Activated CD8-positive, alpha-beta memory T cell treated with anti-CD3 and anti-CD28 coated beads, Interleukin-2, amount 50 U/mL, for 48 hours (primary cell): Measurements from ENCODE around the gene FAM187B.
"Not testable (repeated sequence)": the region's sequence is repeated elsewhere in the genome, so short reads cannot be mapped to it uniquely, and the experiment has no call there.

ENCODE experiments used
- DNase-seq: peaks from one replicate; pipeline ENCODE4 v3.0.0-alpha.2; 2020

FAM187B gene

DNA sequence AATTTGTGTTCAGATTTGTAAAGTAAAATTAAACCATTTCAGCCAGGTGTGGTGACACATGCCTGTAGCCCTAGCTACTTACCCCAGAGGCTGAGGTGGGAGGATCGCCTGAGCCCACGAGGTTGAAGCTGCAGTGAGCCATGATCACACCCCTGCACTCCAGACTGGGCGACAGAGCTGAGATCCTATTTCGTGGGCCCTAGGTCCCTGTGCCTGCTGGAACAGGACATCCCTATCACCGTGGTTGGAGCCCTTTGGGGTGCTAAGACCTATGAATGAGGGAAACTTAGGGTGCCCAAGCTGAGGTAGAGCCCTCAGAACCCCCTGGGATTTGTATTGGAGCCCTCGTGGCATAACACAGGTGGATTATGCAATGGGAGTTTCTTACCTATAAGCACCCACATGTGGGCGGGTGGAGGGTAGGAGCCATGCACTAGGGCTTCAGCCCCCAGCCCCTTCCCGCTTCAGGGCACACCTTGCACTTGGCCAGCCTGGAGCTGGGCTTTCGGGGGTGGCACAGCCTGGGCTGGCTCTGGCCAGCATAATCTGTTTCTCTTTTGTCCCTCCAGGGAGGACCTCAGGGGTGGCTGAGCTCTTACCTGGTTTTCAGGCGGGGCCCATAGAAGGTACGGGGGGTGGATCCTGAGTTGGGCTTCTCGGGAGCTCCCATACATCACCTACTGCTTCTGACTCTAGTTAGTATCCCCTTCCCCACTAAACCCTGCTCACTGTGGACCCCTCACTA lies 33.0 kb upstream of the FAM187B start:
- peak; percentile 49 for DNase-seq

GRCh38 chr19:35260694-35261304 lies 32.3 kb upstream of the FAM187B start:
- peak; percentile 46 for DNase-seq

GRCh38 chr19:35257113-35257461 lies 28.5 kb upstream of the FAM187B start:
- peak; percentile 41 for DNase-seq

GRCh38 chr19:35256566-35256965 lies 28.0 kb upstream of the FAM187B start:
- DNase-seq, result no peak

- DNase-seq, result peak; percentile 28
These were observed 26.1 kb upstream of the FAM187B start for GRCh38 chr19:35254341-35255297.

DNA sequence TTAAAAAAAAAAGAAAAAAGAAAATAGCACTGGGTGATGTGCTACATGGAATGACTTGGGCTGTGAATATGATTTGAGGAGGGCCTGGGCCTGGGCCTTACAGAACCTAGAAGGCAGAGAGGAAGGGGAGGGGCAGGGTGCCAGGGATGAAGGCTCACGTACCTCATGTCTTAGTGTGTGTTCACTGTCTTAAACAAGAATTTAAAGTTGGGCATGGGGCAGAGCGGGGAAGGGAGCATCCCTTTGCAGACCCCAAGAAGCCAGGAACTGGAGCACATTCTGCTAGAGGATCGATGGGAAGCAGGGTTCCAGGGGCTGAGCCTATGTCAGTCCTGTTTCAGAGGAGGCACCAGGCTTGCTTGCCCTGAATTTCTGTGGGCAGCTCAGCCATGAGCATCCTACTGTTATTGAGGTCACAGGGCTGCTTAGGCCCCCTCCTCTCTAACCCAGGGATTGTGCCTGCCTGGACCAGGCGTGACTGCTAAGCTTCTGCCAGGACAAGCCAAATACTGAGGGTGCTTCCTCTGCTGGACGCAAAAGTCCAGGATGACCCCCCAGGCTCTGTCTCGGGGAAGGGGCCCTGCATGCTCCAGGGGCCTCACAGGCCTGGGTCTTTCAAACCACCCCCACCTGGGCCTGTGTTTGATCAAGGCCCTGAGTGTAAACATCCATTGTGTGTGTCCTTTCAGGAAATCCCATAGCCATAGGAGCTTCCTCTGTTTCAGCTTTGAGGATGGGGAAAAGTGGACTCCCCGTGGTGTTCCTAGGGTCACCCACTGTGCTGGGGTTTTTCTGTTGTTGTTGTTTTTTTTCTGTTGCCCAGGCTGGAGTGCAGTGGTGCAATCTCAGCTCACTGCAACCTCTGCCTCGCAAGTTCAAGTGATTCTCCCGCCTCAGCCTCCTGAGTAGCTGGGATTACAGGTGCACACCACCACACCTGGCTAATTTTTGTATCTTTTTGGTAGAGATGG lies 25.1 kb upstream of the FAM187B start:
- peak; percentile 44 for DNase-seq

- DNase-seq, result peak; percentile 34
These were observed 22.9 kb upstream of the FAM187B start for GRCh38 chr19:35251456-35251855.

DNA sequence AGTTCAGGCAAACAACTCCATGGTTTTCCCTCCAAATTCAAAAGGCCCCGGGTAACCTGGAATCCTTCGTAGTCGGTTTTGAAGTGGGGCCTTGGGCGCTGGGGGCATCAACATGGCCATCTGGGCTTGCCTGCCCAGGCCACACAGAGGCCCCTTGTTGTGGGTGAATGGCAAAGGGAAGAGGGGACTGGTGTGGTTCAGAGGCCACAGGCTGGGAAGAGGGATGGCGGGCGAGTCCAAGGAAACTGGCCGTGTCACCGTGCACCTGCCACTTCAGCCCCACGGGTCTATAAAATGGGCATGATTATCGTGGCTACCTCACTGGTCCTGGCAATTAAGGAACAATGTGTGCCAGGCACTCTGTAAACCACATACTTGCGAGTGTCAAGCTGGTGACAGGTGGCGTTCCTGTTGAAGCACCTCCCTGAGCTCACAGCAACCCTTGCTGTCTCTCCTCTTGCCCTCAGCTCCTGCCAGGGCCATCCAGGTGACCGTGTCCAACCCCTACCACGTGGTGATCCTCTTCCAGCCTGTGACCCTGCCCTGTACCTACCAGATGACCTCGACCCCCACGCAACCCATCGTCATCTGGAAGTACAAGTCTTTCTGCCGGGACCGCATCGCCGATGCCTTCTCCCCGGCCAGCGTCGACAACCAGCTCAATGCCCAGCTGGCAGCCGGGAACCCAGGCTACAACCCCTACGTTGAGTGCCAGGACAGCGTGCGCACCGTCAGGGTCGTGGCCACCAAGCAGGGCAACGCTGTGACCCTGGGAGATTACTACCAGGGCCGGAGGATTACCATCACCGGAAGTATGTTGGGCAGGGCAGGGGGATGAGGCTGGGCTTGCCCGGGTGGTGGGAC lies 21.5 kb upstream of the FAM187B start:
- DNase-seq, result peak; percentile 49

DNA sequence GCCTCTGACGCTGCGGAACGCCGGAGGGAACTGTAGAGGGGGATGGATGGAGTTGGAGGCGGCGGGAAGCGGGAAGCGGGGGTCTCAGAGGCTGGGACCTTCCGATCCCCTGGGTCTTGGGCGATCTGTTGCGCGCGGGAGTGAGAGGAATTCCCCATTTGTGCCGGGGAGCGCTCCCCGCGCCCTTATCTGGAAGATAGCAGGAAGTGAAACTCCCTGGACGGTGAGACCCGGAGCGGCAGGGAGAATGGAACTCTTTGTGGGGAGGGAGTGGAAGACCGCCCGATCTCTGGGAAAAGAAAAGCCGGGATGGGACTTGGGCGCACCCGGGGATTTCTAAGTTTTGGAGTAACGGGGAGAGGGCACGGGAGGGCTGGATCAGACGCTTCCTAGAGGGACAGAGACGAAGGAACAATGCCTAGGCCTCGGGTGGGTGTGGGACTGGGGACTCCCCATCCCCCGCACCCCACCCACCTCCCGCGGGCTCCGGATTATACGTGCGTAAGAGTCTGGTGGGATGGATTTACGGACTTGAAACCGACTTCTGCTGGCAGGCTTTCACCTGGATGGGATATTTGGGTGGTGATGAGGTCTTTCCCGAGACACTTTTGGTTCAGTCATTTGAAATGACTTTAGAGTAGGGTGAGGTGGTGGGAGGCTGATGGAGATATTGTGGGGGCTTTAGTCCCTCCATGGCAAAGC lies 20.8 kb upstream of the FAM187B start:
- peak; percentile 49 for DNase-seq

GRCh38 chr19:35248310-35249145 lies 20.0 kb upstream of the FAM187B start, which contains the start of gene LSR:
Gene LSR (plus strand): TSS chr19:35249002. CDS start chr19:35249023, 21 bp downstream.
- DNase-seq, result peak; percentile 86

- DNase-seq, result peak; percentile 78
These were observed 19.2 kb upstream of the FAM187B start for GRCh38 chr19:35247526-35248309.

GRCh38 chr19:35246466-35247092 lies 18.0 kb upstream of the FAM187B start:
- DNase-seq, result no peak

GRCh38 chr19:35241417-35241816 lies 12.9 kb upstream of the FAM187B start:
- DNase-seq, result no peak

- peak; percentile 42 for DNase-seq
These were observed 11.8 kb upstream of the FAM187B start for GRCh38 chr19:35240327-35240726.

DNA sequence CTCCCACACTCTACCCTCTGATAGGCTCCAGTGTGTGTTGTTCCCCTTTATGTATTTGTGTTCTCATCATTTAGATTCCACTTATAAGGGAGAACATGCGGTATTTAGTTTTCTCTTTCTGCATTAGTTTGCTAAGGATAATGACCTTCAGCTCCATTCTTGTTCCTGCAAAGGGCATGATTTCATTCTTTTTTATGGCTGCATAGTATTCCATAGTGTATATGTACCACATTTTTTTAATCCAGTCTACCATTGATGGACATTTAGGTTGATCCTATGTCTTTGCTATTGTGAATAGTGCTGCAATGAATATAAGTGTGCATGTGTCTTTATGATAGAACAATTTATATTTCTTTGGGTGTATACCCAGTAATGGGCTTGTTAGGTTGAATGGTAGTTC lies 11.1 kb upstream of the FAM187B start:
- not testable (repeated sequence) for DNase-seq

- peak; percentile 40 for DNase-seq
These were observed 8.3 kb upstream of the FAM187B start for GRCh38 chr19:35236638-35237400.

DNA sequence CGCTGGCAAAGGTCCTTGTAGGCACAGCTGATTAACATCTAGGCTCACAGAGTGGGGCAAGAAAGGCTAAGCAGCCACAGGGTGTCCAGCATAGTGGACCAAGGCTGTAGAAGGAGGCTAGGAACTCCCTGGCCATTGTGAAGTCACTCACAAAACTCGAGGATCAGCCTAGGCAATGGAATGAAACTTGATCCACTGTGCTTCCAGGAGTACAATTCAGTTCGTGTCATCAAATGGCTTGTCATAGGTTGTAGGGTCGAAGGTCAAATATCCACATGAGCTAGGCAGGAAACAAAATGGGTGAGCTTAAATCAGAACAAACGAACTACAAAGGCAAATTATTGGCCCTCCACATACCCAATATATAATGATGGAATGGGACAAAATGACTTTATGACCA lies 4.4 kb upstream of the FAM187B start:
- DNase-seq, result peak; percentile 32
